ENCODE measurements around the gene UMPS.

DNA sequence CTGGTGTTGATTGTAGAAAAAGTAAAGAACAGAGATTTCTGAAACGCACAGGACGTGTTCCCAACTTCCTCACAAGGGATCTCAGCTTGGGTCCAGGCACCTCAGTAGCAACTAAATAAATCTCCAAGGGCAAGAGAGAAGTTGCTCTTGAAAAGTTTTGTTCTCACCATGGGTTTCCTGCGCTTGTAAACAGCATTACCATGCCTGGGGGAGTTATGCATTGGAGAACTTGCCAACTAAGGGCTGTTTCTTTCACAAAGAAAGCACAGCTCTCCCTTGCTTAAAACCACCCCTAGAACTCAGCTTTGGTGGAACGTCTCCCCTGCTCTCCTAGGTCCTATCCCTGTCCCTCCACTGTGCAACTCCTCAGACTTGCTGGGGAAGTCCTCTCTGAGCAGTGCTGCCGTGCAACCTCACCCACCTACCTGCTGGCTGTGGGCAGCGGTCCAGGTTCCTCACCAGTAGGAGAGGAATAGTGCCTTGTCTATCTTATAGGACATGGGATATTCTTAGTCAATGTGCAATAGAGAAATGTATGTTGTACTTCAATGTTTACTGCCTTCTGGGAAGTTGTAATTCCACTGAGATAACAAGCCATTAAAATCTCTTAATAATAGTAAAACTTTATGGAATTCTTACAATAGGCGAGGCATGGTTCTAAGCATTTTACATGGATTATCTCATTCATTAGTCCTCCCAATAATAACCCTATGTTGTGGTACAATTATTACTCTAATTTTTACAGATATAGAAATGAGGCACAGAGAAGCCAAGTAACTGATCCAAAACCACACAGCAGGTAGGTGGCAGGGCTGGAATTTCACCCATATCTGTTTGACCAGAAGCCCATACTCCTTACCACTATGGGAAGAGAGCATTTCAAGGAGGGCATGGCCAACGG lies 51.5 kb downstream of the UMPS start:
- TF ChIP-seq RFX5 (IDR thresholded peaks at IDR 0.05; ENCODE audit: low read depth, low read length) = no peak
- TF ChIP-seq POLR2A (IDR thresholded peaks at IDR 0.05; ENCODE audit: low read depth, low read length) = no peak
- TF ChIP-seq CTCF (conservative IDR thresholded peaks at IDR 0.05; ENCODE audit: low read depth, low read length) = no peak
- TF ChIP-seq RAD21 (IDR thresholded peaks at IDR 0.05; ENCODE audit: low read length) = no peak
- TF ChIP-seq RCOR1 (IDR thresholded peaks at IDR 0.05; ENCODE audit: insufficient replicate concordance, low read length) = no peak
- no peak for TF ChIP-seq ELK1 (IDR thresholded peaks at IDR 0.05; ENCODE audit: borderline replicate concordance, low read depth, low read length)
